WTC11 (cell line): ENCODE results near the gene PPP1R18. TPM values are rescaled to one million over a fixed set of nuclear protein-coding genes. Genes with fewer than 3 reads are reported as not detected.

Experiments used
- ATAC-seq: fragments of 200-7000 bp; cut with Tn5 transposase; 2 replicates; pipeline ENCODE4 v1.10.0; 2021; ENCODE audit warnings: mild to moderate bottlenecking, moderate library complexity
- CTCF ChIA-PET: fragments of 300-600 bp; sonication (Branson Sonifier 250); formaldehyde crosslinking; loops from one replicate; lab custom pipeline; 2021; ENCODE audit warnings: antibody characterized with exemption; lab: Charles Lee
- POLR2A ChIA-PET: fragments of 350-600 bp; sonication (Branson Sonifier 250); formaldehyde crosslinking; loops from one replicate; lab custom pipeline; 2021; ENCODE audit warnings: antibody characterized with exemption; lab: Charles Lee
- DNase-seq: peaks from one replicate; pipeline ENCODE4 v3.0.0; 2021; ENCODE audit warnings: low spot score
- H3K27ac Mint-ChIP-seq: 2 replicates; pipeline ENCODE4 v1.8.0; 2021; ENCODE audit warnings: mixed read lengths
- H3K27me3 Mint-ChIP-seq: 2 replicates; pipeline ENCODE4 v1.8.0; 2021; ENCODE audit warnings: low read depth, mild to moderate bottlenecking, moderate library complexity, mixed read lengths
- H3K36me3 Mint-ChIP-seq: 2 replicates; pipeline ENCODE4 v1.8.0; 2021; ENCODE audit warnings: mixed read lengths
- H3K4me1 Mint-ChIP-seq: 2 replicates; pipeline ENCODE4 v1.8.0; 2022; ENCODE audit warnings: mixed read lengths
- H3K4me3 Mint-ChIP-seq: 2 replicates; pipeline ENCODE4 v1.8.0; 2021; ENCODE audit warnings: mild to moderate bottlenecking, moderate library complexity, mixed read lengths
- H3K9me3 Mint-ChIP-seq: 2 replicates; pipeline ENCODE4 v1.8.0; 2021; ENCODE audit warnings: mixed read lengths
- ATF1 ChIP-seq: sonication (generic); formaldehyde crosslinking; IDR thresholded peaks from 2 replicates; pipeline ENCODE4 v1.8.1; 2023; ENCODE audit warnings: mild to moderate bottlenecking, moderate library complexity, missing genetic modification reagents
- CDX4 ChIP-seq: fragments of 250-450 bp; sonication (Bioruptor Pico); IDR thresholded peaks from 2 replicates; pipeline ENCODE4 v1.9.0; 2021; ENCODE audit warnings: moderate library complexity, mild to moderate bottlenecking, inconsistent platforms, borderline replicate concordance
- E2F5 ChIP-seq: sonication (generic); formaldehyde crosslinking; IDR thresholded peaks from 2 replicates; pipeline ENCODE4 v1.8.1; 2022; ENCODE audit warnings: mild to moderate bottlenecking, moderate library complexity, missing genetic modification reagents
- ESRRA ChIP-seq: sonication (generic); formaldehyde crosslinking; IDR thresholded peaks from 2 replicates; pipeline ENCODE4 v1.8.1; 2022; ENCODE audit warnings: mild to moderate bottlenecking, missing genetic modification reagents, borderline replicate concordance
- ETV6 ChIP-seq: sonication (generic); formaldehyde crosslinking; IDR thresholded peaks from 2 replicates; pipeline ENCODE4 v1.8.1; 2022; ENCODE audit warnings: mild to moderate bottlenecking, missing genetic modification reagents
- FOXK1 ChIP-seq: sonication (generic); formaldehyde crosslinking; IDR thresholded peaks from 2 replicates; pipeline ENCODE4 v1.8.0; 2022; ENCODE audit warnings: mild to moderate bottlenecking, moderate library complexity, missing genetic modification reagents
- GRHL2 ChIP-seq: fragments of 250-450 bp; sonication (Bioruptor Pico); IDR thresholded peaks from 2 replicates; pipeline ENCODE4 v1.8.0; 2022; ENCODE audit warnings: mild to moderate bottlenecking, moderate library complexity; ENCODE audit not compliant: insufficient replicate concordance, severe bottlenecking
- IRF2 ChIP-seq: sonication (generic); formaldehyde crosslinking; IDR thresholded peaks from 2 replicates; pipeline ENCODE4 v1.8.0; 2022; ENCODE audit warnings: low read depth, missing genetic modification reagents, borderline replicate concordance
- JAZF1 ChIP-seq: fragments of 250-450 bp; sonication (Bioruptor Pico); IDR thresholded peaks from 2 replicates; pipeline ENCODE4 v1.9.0; 2021; ENCODE audit warnings: moderate library complexity, mild to moderate bottlenecking, inconsistent platforms
- MAX ChIP-seq: sonication (generic); formaldehyde crosslinking; IDR thresholded peaks from 2 replicates; pipeline ENCODE4 v1.8.0; 2022; ENCODE audit warnings: mild to moderate bottlenecking, missing genetic modification reagents
- NFYB ChIP-seq: sonication (generic); formaldehyde crosslinking; conservative IDR thresholded peaks from 2 replicates; pipeline ENCODE4 v1.8.0; 2022; ENCODE audit warnings: low read depth, missing genetic modification reagents
- PREB ChIP-seq: sonication (generic); formaldehyde crosslinking; IDR thresholded peaks from 2 replicates; pipeline ENCODE4 v1.8.1; 2022; ENCODE audit warnings: mild to moderate bottlenecking, missing genetic modification reagents, moderate library complexity, borderline replicate concordance
- RORB ChIP-seq: fragments of 250-450 bp; sonication (Bioruptor Pico); IDR thresholded peaks from 2 replicates; pipeline ENCODE4 v1.9.0; 2021; ENCODE audit warnings: mild to moderate bottlenecking
- SP1 ChIP-seq: sonication (generic); formaldehyde crosslinking; conservative IDR thresholded peaks from 2 replicates; pipeline ENCODE4 v1.8.1; 2022; ENCODE audit warnings: missing genetic modification reagents
- USF1 ChIP-seq: sonication (generic); formaldehyde crosslinking; IDR thresholded peaks from 2 replicates; pipeline ENCODE4 v1.8.0; 2022; ENCODE audit warnings: mild to moderate bottlenecking, missing genetic modification reagents
- USF2 ChIP-seq: sonication (generic); formaldehyde crosslinking; IDR thresholded peaks from 2 replicates; pipeline ENCODE4 v1.8.1; 2023; ENCODE audit warnings: mild to moderate bottlenecking, missing genetic modification reagents, moderate library complexity
- ZNF138 ChIP-seq: sonication (generic); formaldehyde crosslinking; conservative IDR thresholded peaks from 2 replicates; pipeline ENCODE4 v1.8.1; 2022; ENCODE audit warnings: mild to moderate bottlenecking, moderate library complexity, missing genetic modification reagents
- ZNF425 ChIP-seq: fragments of 250-450 bp; sonication (Bioruptor Pico); conservative IDR thresholded peaks from 2 replicates; pipeline ENCODE4 v1.9.0; 2021; ENCODE audit warnings: mild to moderate bottlenecking
- ZSCAN18 ChIP-seq: fragments of 250-450 bp; sonication (Bioruptor Pico); IDR thresholded peaks from 2 replicates; pipeline ENCODE4 v2.1.2; 2022; ENCODE audit warnings: mild to moderate bottlenecking, moderate library complexity
- total RNA-seq: library from RNA; stranded (reverse); gene quantifications from 3 replicates; pipeline ENCODE4 v1.2.3, GENCODE V29; 2021

Gene PPP1R18
- total RNA-seq, 1 experiment from 2014 or later = 36.5 TPM

- ChIA-PET CTCF (interaction anchor here (0.6 to 4.0 kb wide), 7 partner anchors 13 to 323 kb away, joined by 3 to 49 read pairs (median 8); partner anchors contain the start of genes DHX16 and MDC1), POLR2A (interaction anchor here (1.4 kb wide), 2 partner anchors 11 to 26 kb away, joined by 3 to 5 read pairs; partner anchors contain the start of gene MDC1)
- no peak for ATAC-seq
- H3K27me3 Mint-ChIP-seq = no peaks in the 10 kb centered on the region
- H3K36me3 Mint-ChIP-seq = peaks cover 3% of the 10 kb centered on the region; the same call in 1 of the 2 replicates
- DNase-seq = no peak
- no peaks in the 10 kb centered on the region for H3K9me3 Mint-ChIP-seq
- H3K27ac Mint-ChIP-seq = peak overlapping the region; percentile 83
- TF ChIP-seq USF1 (CRISPR knock-in tag) (no peak), ZNF425 (no peak), PREB (CRISPR knock-in tag) (no peak), RORB (no peak), USF2 (no peak), ATF1 (no peak), ZNF138 (CRISPR knock-in tag) (no peak), FOXK1 (CRISPR knock-in tag) (no peak)
- TF ChIP-seq, all 79 proteins: peak for 0
- Mint-ChIP-seq H3K4me3 (peak overlapping the region; percentile 74), H3K4me1 (peaks cover 37% of the 10 kb centered on the region)
Observed at GRCh38 chr6:30691208-30691847, 4.9 kb upstream of the PPP1R18 start.

- no peaks in the 10 kb centered on the region for H3K9me3 Mint-ChIP-seq
- ChIA-PET POLR2A (interaction anchor here (0.6 to 1.4 kb wide), 4 partner anchors 11 to 76 kb away, joined by 3 to 5 read pairs (median 3); partner anchors contain the start of gene MDC1), CTCF (interaction anchor here (0.7 to 4.0 kb wide), 8 partner anchors 12 to 291 kb away, joined by 3 to 49 read pairs (median 6); partner anchors contain the start of genes DHX16 and MDC1)
- no peaks in the 10 kb centered on the region for H3K27me3 Mint-ChIP-seq
- H3K27ac Mint-ChIP-seq = peak within 1 kb of the TSS; percentile 92
- peak; percentile 63 for ATAC-seq
- H3K36me3 Mint-ChIP-seq = peaks cover 3% of the 10 kb centered on the region; the same call in 1 of the 2 replicates
- peak; percentile 80 for DNase-seq
- peak within 1 kb of the TSS; percentile 93 for H3K4me3 Mint-ChIP-seq
- H3K4me1 Mint-ChIP-seq = peaks cover 44% of the 10 kb centered on the region
- no peak for TF ChIP-seq JAZF1 (CRISPR knock-in tag)
- peak; percentile 81 for TF ChIP-seq SP1 (CRISPR knock-in tag)
- TF ChIP-seq GRHL2 (CRISPR knock-in tag) = no peak
- peak; percentile 43; the same call in 1 of the 2 replicates for TF ChIP-seq ETV6
- TF ChIP-seq MAX (CRISPR knock-in tag) = no peak
- TF ChIP-seq CDX4 = no peak
- TF ChIP-seq ZSCAN18 = no peak
- TF ChIP-seq E2F5 (CRISPR knock-in tag) = peak; percentile 48; the same call in 1 of the 2 replicates
- no peak for TF ChIP-seq ESRRA (CRISPR knock-in tag)
- no peak for TF ChIP-seq IRF2 (CRISPR knock-in tag)
- no peak for TF ChIP-seq NFYB (CRISPR knock-in tag)
Observed at GRCh38 chr6:30690403-30691207, 4.2 kb upstream of the PPP1R18 start, which contains the start of gene NRM. TSS of gene NRM (minus strand) at chr6:30690984. CDS start at chr6:30690974, 10 bp downstream.
